ENCODE data around the gene PRR36. TPM values are rescaled to one million over a fixed set of nuclear protein-coding genes. Genes with fewer than 3 reads are reported as not detected.
"Not testable (repeated sequence)": the region's sequence is repeated elsewhere in the genome, so short reads cannot be mapped to it uniquely, and the experiment has no call there.

PRR36 gene
- total and polyA plus RNA-seq, 2 donors = 0.10 to 0.11 TPM

DNA sequence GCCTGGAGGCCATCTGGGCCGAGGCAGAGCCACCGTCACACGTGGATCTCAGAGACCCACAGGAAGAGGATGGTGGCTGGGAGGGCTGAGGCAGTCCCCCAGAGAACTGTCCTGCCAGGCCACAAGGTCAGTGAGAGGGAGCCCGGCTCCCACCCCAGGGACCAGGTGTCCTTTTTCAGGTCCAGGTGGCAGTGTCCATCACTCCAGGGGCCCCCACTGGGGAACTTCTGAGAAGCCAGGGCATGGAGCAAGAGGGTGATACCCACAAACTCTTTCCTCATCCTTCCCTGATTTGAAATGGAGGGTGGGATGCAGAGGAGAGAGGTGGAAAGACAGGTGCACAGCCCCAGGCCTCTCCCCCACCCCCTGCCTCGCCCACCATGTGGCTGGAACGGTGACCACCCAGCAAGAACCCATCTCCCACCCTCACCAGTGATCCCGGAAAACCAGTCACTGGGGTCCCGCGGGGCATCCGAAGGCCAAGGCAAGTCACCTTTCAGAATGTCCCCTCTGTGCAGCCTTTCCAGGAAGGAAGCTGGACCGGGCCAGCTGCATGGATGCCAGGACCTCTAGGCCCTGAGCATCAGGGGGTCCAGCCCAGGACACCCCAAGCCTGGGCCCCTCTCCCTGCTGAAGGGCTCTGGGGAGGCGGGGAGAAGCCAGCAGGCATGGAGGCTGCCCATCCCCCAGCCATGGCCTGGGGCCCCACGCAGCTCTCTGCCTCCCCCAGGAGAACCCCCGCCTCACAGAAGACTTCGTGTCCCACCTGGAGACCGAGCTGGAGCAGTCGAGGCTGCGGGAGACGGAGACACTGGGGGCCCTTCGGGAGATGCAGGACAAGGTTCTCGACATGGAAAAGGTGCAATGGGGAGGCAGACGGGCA, 14.1 kb downstream of the PRR36 start:
- Histone ChIP-seq H3K27ac (ENCODE audit: low read depth) (no peak overlapping the region), H3K36me3 (ENCODE audit: insufficient read depth) (no peaks in the 10 kb centered on the region), H3K4me1 (ENCODE audit: insufficient read depth) (no peaks in the 10 kb centered on the region), H3K4me3 (ENCODE audit: low read depth, low read length) (no peak overlapping the region)
- 89% methylated on average over 22 of the region's 22 CpGs for WGBS
- no peak for DNase-seq (ENCODE audit: extremely low spot score)

DNA sequence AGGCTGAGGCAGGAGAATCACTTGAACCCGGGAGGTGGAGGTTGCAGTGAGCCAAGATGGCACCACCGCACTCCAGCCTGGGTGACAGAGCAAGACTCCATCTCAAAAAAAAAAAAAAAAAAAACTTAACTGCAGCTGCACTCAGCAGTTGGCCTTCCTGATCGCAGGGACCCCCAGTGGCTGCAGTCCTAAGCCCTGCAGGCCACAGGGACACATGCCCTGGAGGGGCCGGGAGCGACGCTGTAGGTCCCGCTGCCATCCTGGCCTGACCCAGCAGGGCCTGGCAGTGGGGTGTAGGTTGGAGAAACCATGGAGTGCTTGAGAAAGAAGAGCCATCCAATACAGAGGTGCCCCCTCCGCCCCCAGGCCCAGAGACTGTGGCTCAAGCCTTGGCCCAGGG, 15.1 kb downstream of the PRR36 start:
- not testable (repeated sequence) for DNase-seq (ENCODE audit: extremely low spot score); H3K27ac ChIP-seq (ENCODE audit: low read depth); H3K4me1 ChIP-seq (ENCODE audit: insufficient read depth); H3K36me3 ChIP-seq (ENCODE audit: insufficient read depth); H3K4me3 ChIP-seq (ENCODE audit: low read depth, low read length)
- WGBS = 97% methylated on average over 8 of the region's 8 CpGs

DNA sequence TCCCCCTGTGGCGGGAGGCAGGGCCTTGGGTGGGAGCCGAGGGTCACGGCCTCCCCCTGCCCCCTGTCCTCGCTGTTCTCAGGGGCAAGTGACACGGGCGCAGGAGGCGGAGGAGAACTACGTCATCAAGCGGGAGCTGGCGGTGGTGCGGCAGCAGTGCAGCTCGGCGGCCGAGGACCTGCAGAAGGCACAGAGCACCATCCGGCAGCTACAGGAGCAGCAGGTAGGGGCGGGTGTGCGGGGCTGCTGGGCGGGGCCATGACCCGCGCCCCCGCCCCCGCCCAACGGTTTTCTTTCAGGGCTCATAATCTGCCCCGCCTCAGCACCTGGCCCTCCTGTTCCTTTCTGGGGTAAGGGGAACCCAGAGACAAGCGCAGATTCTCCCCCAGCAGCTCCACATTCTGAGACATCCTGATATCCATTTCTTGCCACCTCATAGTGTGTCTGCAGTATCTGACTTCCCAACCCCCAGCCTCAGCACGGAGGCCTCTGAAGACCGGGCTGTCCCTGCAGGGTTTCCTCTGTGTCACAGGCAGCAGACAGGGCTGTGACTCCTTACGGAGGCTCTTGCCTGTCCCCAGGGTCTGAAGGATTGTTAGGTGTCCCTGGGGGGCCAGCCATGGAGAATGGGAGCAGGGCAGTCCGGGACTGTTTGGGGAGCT, 15.9 kb downstream of the PRR36 start:
- DNase-seq (ENCODE audit: extremely low spot score) = no peak
- Histone ChIP-seq H3K27ac (ENCODE audit: low read depth) (no peak overlapping the region), H3K36me3 (ENCODE audit: insufficient read depth) (no peaks in the 10 kb centered on the region), H3K4me1 (ENCODE audit: insufficient read depth) (no peaks in the 10 kb centered on the region), H3K4me3 (ENCODE audit: low read depth, low read length) (no peak overlapping the region)
- 72% methylated on average over 29 of the region's 29 CpGs for WGBS

DNA sequence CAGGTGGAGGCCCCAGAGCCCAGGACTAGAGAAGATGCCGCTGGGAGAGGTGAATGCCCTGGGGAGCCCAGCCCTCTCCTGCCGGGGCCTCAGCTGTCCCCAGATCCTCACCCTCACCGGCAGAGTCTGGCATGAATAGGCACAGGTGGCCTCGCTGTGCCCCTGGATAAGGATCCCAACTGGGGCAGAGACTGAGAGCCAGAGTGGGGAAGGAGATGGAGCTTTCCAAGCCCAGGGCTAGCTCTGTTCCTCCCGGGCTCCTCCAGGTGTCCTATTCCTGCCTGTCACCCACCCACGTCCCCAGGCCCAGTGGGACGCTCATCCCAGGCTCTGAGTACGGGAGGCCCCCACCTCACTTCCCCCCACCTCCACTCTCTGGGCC, 16.5 kb downstream of the PRR36 start:
- no peak for DNase-seq (ENCODE audit: extremely low spot score)
- 83% methylated on average over 8 of the region's 8 CpGs for WGBS
- Histone ChIP-seq H3K27ac (ENCODE audit: low read depth) (no peak overlapping the region), H3K4me3 (ENCODE audit: low read depth, low read length) (no peak overlapping the region), H3K36me3 (ENCODE audit: insufficient read depth) (no peaks in the 10 kb centered on the region), H3K4me1 (ENCODE audit: insufficient read depth) (no peaks in the 10 kb centered on the region)

DNA sequence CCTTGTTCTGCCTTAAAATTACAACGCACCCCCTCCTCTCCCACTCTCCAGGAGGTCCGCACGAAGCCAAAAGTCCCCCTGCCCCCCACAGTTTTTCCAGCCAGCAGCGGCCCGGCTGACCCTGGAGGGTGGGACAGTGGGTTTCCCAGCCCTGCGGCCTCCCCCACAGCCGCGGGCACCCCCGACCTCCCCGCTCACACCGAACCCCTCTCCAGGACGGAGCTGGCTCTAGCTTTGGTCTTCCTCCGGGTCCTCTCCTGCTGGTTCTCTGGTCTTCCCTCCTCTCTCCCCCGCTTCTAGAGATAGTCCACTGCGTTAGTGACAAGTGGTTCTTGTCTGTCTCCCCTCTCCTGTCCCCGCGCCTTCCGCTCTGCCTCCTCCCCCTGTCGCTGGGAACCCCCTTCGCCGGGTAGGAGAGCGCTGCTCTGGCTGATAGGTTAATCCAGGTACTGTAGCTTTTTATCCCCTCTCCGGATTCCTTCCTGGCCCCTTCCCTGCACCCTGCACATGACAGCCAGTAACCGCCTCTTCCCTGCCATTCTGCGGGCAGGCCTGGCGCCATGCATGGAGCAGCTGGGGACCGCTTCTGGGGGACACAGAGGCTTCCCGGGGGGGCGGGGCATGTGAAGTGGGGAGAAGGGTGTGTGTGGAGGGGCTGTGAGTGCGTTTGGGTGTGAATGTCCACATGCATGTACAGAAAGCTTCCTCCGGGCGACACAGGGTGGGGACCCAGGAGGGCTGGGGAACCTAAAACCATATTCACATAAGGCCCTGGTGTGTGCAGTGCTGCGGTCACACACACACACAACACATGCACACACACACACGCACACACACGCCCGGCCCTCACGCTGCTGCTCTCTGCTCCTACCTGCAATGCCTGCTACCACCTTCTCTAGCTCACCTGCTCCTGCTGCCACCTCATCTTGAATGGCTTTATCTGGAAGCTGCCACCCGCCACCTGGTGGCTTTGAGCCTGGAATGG, 17.2 kb downstream of the PRR36 start:
- no peak for DNase-seq (ENCODE audit: extremely low spot score)
- Histone ChIP-seq H3K27ac (ENCODE audit: low read depth) (no peak overlapping the region), H3K4me1 (ENCODE audit: insufficient read depth) (no peaks in the 10 kb centered on the region), H3K4me3 (ENCODE audit: low read depth, low read length) (no peak overlapping the region), H3K36me3 (ENCODE audit: insufficient read depth) (no peaks in the 10 kb centered on the region)
- whole genome bisulfite sequencing = 82% methylated on average over 38 of the region's 38 CpGs

DNA sequence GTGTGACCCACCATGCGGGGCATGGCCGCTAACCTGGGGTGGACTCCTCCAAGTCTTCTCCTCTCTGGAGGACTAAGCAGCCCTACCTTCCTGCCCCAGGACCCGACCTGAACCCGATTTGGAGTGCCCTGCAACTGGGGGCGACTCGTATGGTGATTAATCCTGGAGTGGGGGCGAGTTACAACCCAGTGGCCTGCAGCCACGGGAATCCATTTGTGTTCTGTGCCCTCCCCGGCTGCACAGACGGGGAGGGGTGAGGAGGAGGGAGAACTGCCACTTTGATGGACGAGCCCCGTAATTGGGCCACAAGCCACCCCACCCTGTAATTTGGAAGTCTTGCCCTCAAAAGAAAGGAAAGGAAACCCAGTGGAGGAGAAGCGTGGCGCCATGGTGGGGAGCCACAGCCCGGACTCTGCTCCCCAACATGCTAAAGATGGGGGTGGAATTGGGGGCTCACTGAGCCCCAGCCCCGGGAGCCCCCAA, 18.0 kb downstream of the PRR36 start:
- Histone ChIP-seq H3K4me1 (ENCODE audit: insufficient read depth) (no peaks in the 10 kb centered on the region), H3K36me3 (ENCODE audit: insufficient read depth) (no peaks in the 10 kb centered on the region), H3K4me3 (ENCODE audit: low read depth, low read length) (no peak overlapping the region), H3K27ac (ENCODE audit: low read depth) (no peak overlapping the region)
- no peak for DNase-seq (ENCODE audit: extremely low spot score)
- WGBS = 89% methylated on average over 16 of the region's 16 CpGs

DNA sequence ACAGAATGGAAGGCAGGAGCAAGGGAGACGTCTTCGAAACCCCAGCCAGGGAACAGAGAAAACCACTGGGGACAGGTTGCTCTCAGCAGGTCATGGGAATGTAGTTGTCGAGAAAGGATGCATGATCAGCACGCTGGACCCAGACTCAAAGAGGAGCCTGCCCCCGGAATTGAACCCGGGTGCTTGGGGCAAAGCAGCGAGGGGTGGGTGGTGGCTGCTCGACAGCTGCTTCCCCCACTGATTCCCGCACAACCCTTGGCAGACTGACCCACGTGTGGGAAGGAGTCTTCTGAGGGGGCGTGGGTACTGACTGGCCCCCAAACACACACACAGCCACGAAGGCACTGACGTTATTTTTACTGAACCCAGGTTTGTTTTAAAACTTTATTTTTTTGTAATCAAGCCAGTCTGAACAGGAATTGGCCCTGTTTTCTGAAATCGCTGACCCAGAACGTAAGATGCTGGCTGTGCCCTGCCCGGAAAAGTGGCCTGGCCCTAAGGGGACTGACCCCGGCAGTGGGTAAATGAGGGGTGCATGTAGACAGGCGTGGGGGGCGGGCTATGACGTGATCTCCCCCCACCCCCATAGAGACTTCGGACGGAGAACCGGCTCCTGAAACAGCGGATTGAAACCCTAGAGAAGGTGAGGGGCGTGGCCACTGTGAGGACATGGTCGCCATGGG, 18.6 kb downstream of the PRR36 start:
- Histone ChIP-seq H3K36me3 (ENCODE audit: insufficient read depth) (no peaks in the 10 kb centered on the region), H3K4me1 (ENCODE audit: insufficient read depth) (no peaks in the 10 kb centered on the region), H3K4me3 (ENCODE audit: low read depth, low read length) (no peak overlapping the region), H3K27ac (ENCODE audit: low read depth) (no peak overlapping the region)
- 91% methylated on average over 26 of the region's 26 CpGs for WGBS
- DNase-seq (ENCODE audit: extremely low spot score) = no peak

DNA sequence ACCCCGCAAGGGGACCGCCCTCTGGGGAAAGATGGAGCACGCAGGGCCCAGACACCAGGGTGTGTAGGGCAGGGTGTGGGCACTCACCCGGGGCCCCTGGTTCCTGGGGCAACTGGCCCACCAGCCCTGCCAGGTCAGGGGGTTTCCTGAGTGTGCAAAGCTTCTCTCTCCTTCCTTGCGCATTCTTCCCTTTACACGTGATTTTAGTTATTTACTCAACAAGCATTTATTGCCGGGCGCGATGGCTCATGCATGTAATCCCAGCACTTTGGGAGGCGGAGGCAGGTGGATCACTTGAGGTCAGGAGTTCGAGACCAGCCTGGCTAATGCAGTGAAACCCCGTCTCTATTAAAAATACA, 20.4 kb downstream of the PRR36 start:
- H3K4me1 ChIP-seq (ENCODE audit: insufficient read depth) = no peaks in the 10 kb centered on the region
- DNase-seq (ENCODE audit: extremely low spot score) = no peak
- no peak overlapping the region for H3K27ac ChIP-seq (ENCODE audit: low read depth)
- WGBS = 78% methylated on average over 12 of the region's 12 CpGs
- H3K4me3 ChIP-seq (ENCODE audit: low read depth, low read length) = no peak overlapping the region
- no peaks in the 10 kb centered on the region for H3K36me3 ChIP-seq (ENCODE audit: insufficient read depth)

DNA sequence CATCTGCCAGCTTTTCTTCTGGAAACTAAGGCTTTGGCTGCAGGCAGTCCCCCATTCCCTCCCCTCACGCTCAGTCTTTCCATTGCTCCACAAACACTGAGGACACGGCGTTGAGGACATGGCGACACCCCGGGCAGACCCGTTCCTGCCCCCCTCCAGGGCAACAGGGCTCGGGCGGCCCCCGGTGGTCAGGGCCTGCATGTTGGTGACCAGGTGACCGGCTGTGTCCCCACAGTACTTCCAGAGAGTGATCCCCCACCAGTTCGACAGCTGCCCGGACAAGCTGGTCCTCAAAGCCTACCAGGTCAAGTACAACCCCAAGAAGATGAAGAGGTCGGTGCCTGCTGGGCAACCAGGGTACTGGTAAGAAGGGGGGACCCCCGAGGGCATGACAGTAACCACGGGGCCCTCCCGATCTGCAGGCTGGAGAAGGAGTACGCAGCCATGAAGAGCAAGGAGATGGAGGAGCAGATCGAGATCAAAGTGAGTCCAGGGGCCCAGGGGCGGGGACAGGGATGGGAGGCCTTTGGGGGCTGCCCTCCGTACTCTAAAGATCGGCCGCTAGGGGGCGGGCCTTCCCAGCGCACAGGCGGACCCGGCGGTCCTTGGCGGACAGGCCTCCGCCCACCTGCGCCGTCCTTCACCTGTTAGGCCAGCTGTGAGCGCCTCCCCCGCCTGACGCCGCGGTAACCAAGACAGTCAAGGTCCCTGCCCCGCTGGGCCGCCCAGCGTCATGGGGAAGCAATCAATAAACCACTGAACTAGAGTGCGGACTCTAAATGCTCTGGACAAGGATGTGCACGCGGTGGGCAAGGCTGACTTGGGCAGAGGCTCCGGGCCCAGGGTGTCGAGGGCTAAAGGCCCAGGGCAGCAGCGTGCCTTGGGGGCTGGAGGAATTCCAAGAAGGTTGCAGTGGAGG, 21.1 kb downstream of the PRR36 start:
- DNase-seq (ENCODE audit: extremely low spot score) = no peak
- no peaks in the 10 kb centered on the region for H3K36me3 ChIP-seq (ENCODE audit: insufficient read depth)
- 31% methylated on average over 45 of the region's 45 CpGs for WGBS
- no peak overlapping the region for H3K27ac ChIP-seq (ENCODE audit: low read depth)
- no peaks in the 10 kb centered on the region for H3K4me1 ChIP-seq (ENCODE audit: insufficient read depth)
- H3K4me3 ChIP-seq (ENCODE audit: low read depth, low read length) = no peak overlapping the region

DNA sequence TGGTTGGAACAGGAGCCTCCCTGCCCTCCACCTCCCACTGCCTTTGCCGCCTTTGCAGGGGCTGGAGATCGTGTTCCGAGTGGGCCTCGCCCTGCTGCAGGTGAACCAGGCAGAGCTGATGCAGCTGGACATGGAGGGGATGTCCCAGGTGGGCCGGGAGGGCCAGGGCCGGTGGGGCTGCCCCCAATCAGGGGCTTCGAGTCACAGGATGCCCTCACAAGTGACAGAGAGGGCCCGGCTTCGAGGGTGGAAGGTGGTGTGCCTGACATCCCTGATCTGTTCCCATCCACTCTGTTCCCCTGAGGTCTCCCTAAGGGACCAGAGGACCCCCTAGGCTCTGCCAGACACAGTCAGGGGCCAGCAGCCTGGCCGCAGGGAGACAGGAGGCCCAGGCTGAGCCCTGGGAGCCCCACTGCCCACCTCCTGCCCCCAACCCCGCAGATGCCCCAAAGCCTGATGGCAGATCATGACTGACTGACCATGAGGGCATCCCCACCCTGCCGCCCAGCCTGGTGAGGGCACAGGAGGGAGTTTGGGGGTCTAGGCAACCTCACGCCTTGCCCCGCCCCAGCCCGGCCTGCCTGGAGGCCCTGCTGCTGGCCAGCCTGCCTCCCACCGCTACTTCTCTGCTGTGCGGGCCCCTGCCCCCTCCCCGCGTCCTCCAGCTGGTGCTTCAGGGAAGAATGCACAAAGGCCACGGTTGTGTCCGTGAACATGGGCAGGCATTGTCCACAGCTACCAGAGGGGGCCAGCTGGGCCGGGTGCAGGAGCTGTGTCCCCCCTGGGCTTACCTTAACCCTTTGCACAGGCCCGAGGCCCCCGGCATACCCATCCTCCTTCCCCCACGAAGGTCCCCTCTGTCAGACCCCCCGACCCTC, 22.3 kb downstream of the PRR36 start:
- Histone ChIP-seq H3K4me1 (ENCODE audit: insufficient read depth) (no peaks in the 10 kb centered on the region), H3K36me3 (ENCODE audit: insufficient read depth) (no peaks in the 10 kb centered on the region), H3K4me3 (ENCODE audit: low read depth, low read length) (no peak overlapping the region), H3K27ac (ENCODE audit: low read depth) (no peak overlapping the region)
- WGBS = 88% methylated on average over 26 of the region's 26 CpGs
- DNase-seq (ENCODE audit: extremely low spot score) = no peak

DNA sequence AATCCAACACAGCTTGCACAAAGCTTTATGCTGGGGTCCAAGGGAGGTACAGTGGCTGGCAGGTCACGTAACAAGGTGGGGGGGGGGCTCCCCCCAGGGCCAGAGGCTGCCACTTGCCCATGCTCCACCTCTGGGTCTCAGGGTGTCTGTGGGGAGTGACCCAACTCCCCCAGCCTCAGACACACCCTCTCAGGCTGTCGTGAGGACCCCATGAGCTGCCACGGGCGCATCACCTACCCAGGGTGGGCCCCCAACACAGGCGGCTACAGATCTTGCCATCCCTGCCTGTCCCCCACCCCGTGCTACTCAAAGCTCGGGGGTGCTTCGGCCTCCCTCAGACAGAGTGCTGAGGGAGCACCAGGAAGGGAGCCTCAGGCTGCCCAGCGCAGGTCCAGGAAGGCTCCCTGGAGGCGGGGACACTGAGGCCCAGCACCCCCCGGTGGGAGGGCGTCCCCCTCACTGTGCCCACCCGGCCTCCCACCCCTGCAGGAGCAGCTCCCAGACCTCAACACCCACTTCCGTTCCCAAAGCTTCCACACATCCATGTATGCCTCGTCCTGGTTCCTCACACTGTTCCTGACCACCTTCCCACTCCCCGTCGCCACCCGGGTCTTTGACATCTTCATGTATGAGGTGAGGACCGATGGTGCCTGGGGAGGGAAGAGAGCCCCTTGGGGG, 23.1 kb downstream of the PRR36 start:
- 92% methylated on average over 19 of the region's 19 CpGs for WGBS
- no peak overlapping the region for H3K4me3 ChIP-seq (ENCODE audit: low read depth, low read length)
- no peaks in the 10 kb centered on the region for H3K36me3 ChIP-seq (ENCODE audit: insufficient read depth)
- no peak overlapping the region for H3K27ac ChIP-seq (ENCODE audit: low read depth)
- no peaks in the 10 kb centered on the region for H3K4me1 ChIP-seq (ENCODE audit: insufficient read depth)
- DNase-seq (ENCODE audit: extremely low spot score) = no peak
